Gastroesophageal sphincter (tissue), 3 donors: ENCODE results near the gene KTN1.

Experiments used
- POLR2A ChIP-seq, 2 donors: fragments of 450-650 bp; IDR thresholded peaks; one replicate each; pipeline ENCODE4 v1.6.1; 2017; ENCODE audit warnings: antibody characterized with exemption in 2 of 2, mild to moderate bottlenecking in 2 of 2, moderate library complexity in 1 of 2
- TF ChIP-seq, protein P1 (sequence below), 4 experiments: fragments of 200-600 bp in 2 of 4; fragments of 450-650 bp in 2 of 4; sonication (generic) in 1 of 4; IDR thresholded peaks; one replicate each; pipeline ENCODE4 v1.5.1; 2017 to 2019; ENCODE audit warnings: antibody characterized with exemption in 4 of 4, mild to moderate bottlenecking in 2 of 4, moderate library complexity in 2 of 4

DNA sequence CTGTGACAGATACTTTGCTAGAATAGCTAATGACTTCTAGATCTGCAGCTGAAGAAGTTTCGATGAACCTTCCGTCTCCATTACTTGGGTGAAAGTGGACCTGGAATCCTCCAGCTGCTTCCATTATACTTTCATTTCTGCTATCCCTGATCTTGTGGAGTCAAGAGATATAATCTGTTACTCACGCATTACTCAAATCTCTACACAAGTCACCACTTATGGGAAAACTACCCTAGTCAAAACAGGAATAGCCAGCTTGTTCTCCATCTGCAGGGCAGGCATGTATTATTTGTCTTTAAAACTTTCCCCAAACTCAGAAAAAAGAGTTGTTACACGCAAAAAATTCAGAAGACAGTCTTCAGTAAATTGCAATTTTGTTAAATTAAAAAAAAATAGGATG, 2.8 kb upstream of the KTN1 start:
- TF ChIP-seq, protein P1, sequence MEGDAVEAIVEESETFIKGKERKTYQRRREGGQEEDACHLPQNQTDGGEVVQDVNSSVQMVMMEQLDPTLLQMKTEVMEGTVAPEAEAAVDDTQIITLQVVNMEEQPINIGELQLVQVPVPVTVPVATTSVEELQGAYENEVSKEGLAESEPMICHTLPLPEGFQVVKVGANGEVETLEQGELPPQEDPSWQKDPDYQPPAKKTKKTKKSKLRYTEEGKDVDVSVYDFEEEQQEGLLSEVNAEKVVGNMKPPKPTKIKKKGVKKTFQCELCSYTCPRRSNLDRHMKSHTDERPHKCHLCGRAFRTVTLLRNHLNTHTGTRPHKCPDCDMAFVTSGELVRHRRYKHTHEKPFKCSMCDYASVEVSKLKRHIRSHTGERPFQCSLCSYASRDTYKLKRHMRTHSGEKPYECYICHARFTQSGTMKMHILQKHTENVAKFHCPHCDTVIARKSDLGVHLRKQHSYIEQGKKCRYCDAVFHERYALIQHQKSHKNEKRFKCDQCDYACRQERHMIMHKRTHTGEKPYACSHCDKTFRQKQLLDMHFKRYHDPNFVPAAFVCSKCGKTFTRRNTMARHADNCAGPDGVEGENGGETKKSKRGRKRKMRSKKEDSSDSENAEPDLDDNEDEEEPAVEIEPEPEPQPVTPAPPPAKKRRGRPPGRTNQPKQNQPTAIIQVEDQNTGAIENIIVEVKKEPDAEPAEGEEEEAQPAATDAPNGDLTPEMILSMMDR (IDR thresholded peaks at IDR 0.05): no peak
- no peak for TF ChIP-seq POLR2A (IDR thresholded peaks at IDR 0.05)
